Kidney capillary endothelial cell (primary cell): ENCODE results near the gene VEGFA.

ENCODE experiments used
- DNase-seq: peaks from one replicate; pipeline ENCODE4 v3.0.0-alpha.2; 2018; ENCODE audit warnings: low spot score

Gene VEGFA

DNA sequence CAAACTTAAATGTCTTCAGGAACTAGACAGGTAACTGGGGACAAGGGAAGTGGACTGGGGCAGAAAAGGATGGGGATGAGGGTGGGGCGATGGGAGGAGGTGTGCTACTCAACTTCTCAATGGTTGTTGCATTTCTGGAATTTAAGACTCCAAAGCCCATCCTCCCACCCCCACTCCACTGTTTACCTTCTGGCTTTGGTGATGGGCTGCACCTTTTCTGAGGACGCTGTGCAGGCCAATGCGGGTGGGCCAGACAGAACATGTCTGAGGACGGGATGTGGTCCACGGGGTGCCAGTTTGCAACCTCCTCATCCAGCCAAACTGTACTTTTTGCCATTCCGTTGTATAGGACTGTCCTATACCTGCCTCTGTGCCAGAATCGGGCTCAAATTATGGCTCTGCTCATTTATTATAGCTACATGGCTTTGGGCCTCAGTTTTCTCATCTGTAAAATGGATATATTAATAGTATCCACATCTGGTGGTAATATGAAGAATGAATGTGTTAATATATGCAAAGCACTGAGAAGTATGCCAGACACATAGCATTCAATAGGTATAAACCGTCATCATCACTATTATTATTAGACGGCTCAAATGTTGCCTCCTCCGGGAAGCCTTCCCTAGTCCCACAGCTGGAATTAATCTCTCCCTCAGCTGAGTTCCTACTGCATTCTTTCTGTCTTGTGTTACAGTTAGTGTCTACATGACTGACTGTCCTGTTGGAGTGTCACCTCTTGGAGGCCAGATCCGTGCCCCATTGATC is 31.0 kb upstream of the VEGFA start:
- DNase-seq: no peak

DNA sequence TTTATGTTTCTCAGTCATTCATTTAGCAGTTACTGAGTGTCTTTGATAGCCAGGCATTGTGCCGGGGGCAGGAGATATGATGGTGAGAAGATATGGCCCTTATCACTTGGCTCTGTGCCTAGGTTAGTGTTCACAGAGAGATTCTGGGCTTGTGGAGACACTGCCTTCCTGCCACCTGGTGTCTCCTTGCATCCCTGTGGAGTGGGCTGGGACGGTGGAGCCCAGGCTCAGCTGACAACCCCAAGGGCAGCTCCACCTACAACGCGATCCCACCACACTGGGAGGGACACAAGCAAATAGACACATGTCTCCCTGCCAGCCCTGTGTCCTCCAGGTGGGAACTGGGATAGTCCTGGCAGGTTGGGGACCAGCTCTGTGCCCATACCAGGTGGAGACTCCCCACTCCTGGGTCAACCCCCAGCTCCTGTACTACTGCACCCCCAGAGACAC is 30.3 kb upstream of the VEGFA start:
- DNase-seq: no peak

DNA sequence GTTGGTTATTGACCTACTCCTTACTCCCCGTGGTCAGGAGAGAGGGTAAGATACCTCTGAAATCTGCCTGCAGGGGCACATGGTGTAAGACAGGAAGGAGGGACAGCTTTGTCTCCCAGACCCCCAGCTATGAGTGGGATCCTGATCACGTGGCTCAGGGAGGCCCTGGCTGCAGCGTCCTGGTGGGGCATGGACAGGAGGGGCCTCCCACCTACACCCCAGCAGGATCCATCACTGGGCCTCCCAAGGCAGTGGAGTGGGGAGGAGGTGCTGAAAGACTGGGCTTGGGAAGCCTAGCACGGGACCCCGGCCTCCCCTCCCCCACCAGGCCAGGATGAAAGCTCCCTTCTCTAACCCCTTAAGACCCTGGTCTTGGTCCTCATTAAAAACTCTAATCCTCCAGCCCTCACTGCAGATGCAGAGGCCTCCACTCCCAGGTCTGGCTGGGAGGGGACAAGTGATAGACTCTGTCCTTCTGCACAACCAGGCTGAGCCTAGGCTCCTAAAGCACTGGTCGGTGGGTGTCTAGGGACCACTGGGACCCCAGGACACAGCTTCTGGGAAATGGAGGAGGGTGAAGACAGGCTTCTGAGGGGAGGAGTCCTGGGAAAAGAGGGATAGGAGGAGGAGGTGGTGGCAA is 29.6 kb upstream of the VEGFA start:
- no peak for DNase-seq

DNA sequence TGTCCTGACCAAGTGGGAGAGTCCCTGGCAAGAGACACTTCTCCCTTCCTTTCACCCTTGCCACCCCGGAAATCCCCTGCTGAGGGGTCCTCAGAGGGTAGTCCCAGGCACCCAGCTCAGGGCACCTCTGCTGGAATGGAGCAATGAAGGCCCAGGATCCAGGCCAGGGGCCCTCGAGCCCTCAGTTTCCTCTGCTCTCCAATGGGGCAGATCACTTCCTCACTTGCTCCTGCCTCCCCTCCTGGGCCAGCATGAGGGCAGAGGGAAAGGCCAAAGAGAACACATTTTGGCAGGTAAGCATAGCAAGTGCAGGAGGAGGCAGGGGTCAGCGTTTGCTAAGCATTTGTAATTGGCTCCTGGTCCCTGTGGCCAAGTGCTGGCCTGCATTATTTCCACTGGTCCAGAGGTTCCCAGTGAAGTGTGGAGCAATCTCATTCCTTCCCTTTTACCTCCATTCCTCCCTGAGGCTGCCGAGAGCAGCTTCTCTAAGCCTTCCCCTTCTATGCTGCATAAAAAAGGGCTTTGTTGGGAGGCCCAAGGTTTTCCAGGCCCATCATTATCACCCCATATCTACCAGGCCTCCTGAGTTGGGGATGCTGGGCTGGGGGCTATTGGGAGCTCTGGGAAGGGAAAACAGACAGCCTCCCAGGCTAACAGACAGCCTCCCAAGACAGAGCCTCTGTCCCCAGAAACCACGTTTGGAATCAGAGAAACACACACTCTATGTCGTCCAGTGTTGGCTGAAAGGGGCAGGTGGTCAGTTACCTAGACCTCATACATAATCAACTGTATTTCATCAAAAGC is 28.8 kb upstream of the VEGFA start:
- DNase-seq: no peak

DNA sequence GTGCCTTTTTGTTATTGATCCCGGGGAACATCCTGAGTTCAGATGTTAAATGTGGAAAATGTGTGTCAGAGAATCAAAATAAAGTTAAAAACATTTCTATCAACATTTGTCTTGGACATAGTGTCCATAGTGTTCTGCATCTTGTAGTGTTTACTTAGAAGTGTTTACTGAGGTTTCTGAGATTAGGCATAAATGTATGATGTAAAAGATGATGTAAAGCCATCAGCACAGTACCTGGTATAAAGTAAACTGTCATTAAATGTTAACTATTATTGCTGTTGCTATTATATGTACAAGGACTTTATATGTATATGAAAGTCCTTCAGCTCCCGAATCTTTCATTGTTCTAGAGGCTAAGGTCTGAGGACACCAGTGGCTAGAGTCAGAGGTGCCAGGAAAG is 28.2 kb upstream of the VEGFA start:
- no peak for DNase-seq

DNA sequence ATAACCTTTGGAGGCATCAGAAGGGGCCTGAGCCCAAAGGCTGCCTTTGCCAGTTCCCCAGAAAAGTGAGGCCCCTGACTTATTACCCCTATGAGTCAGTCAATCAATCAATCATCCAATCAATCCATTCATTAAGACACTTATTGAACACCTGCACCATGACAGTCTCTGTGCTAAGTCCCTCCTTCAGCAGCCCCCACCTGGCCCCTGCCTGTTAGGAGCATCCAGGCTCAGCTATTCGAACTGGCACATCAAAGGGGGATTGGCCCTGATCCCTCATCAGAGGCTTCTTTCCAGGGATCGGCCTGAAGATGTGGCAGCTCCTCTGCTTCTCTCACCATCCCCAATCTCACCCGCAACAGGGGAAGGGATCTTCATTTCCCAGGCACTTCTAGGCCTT is 27.7 kb upstream of the VEGFA start:
- DNase-seq: no peak

DNA sequence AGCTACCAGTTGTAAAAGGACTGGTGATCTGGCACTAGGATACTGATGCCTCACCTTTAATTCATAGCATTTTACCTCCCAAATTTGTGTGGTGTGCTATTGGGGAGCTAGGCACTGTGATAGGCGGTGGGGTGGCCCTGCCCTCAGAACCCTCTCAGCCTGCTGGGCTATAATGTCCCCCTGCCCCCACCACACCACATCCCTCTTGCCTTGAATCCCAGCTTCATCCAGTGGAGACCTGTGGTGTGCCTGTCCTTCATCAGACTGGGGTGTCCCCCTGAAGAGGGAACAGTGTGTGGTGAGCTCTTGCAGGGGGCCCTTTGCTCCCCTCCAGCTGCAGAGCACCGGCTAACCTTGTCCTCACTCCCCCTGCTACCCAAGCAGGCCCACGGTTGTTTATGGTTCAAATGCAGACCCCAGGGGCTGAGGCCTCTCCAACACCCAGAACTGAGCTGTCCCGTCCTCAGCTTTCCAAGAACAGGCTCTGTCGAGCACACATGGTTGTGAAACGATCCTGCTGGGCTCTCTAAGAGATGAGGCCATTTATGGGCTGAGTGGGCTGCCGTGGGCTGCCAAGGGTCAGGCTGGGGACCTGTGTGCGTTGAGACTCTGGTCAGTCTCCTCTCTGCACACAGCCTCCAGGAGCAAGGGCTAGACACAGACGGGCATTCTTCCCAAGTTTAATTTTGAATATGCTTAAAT is 26.9 kb upstream of the VEGFA start:
- no peak for DNase-seq

DNA sequence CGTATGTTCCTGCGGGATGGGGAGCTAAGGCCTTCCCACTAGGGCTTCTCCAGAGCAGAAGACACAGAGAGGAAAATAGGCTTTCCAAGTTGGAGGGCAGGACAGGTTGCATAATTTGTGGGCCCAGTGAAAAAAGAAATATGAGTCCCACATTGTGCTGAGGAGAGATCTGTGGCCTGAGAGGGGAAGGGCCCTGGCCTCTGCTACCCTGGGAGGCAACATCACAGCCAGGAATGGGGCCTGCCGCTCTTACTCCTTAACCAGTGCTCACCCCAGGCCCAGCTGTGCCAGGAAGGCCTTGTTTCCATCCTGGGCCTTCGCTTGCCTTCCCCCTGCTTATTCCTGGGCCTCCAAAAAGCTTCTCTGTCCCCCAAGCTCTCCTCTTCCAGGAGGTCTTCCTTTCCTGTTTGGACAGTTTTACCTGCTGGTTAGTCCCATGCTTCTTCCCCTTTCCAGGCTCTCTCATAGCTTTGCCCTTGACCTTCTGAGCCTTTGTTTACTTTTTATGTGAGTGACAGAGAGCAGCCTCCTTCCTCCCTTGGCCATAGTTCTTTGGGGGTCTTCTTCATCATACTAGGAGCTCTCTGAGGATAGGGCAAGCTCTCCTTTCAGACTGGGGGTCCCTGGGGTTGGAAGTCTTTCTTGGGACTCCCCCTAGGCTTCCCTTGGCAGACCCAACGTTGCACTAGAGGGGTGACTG is 26.2 kb upstream of the VEGFA start:
- DNase-seq: no peak

DNA sequence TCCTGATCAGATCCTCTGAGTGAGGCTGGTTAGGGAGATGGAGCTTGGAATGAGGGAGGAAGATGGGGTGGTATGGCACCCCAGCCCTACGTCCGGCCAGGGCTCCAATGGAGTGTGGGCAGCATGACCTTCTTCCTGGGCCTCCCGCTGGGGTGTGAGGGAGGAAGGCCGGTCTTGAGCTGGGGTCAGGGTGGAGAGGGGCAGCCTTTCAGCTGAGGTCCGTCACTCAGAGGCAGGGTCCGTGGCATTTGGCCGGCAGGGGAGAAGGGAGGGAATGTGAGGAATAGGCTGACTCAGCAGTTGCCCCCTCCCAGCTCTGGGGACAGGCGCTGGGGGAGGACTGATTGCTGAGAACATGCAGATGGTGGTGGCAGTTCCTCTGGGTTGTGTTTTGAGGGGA is 25.5 kb upstream of the VEGFA start:
- DNase-seq: no peak

DNA sequence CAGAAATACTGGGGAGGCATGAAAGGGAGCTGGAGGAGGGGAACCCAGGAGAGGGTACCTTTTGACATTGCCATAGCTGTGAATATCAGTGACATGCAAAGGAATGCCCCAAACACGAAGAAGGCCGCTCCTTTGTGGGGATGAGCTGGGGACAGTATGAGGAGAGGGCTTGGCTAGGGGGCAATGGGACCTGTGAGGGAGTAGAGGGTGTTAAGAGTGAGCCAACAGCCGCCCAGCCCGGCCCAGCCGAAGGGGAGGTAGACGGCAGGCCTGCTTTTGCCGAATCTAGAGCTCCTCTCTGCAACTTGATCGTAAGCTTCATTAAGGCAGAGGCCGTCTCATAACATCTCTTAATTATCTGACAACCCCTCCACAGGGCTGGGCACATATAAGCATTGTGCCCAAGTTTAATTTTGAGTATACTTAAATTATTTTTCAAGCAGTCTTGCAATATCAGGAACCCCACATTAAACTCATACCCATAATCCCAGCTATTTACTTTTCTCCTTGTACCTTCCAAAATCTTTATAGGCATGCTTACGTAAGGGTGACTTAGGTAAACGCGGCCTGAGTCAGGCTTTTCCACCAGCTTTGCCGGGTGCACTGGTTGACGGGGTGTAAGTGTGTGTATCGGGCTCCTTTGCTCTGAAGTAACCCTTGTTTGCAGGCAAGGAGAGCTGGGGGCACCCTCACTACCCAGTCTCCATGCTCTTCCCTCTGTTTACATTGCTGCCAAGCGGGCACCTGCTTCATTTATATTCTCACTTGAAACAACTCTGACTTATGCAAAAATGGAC is 24.9 kb upstream of the VEGFA start:
- DNase-seq: no peak

DNA sequence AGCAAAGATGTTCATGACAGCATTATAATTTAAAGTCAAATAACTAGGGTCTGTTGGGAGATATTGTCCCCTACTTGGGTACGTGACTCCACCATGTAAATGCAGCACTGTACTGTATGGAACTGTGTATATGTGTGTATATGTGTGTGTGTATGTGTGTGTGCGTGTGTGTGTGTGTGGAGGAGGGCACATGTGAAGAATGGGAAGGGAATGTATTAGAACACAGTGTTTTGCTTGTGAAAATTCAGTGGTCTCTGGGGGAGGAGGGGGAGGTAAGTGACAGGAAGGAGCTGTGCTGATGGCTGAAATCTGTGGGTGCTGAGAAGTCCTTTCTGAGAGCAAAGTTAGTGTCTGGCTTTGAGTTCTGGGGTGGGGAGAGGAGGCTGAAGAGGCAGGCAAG is 23.9 kb upstream of the VEGFA start:
- DNase-seq: no peak

DNA sequence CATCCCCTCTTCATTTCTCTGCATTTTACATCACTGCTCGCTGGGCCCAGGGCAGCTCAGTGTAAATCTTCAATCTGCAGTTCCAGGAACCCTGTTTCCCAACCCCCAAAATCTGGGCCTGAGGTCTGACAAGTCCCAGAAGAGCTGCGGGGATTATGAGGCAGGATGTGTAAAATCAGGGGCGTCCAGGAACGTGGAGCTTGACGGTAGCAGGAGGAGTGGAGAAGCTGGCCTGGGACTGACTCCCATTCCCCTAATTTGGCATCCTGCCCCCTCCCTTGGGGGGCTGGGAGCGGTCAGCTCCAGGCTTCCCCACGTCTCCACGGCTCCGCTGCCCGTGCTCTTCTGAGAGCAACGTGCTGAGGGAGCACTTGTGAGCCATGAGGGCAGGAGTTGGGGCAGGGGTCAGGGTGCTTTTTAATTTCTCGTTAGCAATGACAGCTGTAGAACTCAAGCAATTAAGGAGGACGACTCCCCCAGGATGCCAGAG is 23.4 kb upstream of the VEGFA start:
- no peak for DNase-seq

DNA sequence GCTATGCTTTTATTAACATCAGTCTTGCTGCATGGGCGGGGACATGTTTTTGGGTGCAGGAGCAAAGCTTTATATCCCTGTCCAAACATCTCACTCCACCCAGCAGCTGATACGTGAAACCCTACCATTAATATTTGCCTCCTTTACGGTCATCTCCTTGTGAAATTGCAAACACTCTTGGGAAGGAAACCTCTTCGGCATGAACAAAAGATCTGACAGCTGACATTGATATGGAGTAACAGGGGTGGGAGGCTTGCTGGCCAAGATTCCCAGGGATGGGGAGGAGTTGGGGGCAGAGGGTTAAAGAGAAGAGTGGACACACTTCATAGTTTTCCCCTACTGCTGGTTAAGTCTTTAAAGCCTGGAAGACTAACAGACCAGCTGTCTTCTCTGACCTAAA is 22.2 kb upstream of the VEGFA start:
- DNase-seq: no peak

DNA sequence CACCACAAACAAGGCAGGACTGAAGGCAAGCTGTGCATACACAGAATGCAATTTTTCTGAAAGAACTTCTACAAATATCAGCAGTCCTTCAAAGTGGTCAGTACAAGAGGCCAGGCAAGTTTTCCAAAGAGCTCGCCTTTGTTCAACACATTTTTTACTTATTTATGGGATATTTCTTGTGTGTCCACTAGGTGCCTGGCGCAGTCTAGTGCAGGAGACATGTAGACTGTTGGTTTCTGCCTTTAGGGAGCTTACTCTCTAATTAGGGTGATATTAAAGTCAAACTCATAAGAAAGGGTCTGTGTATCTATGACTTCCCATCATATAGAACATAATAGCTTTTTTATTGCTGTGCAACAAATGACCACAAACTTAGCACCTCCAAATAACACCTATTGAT is 21.2 kb upstream of the VEGFA start:
- DNase-seq: no peak

DNA sequence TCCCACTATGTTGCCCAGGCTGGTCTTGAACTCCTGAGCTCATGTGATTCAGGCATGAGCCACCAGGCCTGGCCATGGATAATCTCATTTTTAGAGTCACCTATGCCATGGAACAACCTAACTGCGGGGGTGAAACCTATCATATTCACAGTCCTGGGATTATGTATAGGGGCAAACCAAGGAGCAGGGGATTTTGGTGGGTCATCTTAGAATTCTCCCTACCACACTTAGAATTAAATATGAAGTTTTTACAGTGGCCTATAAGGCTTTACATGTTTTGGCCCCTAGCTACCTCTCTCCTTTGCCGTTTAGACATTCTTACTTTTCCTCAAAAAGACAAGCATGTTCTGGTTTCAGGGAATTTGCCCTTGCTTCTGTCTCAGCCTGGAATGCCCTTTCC is 20.6 kb upstream of the VEGFA start:
- DNase-seq: no peak

DNA sequence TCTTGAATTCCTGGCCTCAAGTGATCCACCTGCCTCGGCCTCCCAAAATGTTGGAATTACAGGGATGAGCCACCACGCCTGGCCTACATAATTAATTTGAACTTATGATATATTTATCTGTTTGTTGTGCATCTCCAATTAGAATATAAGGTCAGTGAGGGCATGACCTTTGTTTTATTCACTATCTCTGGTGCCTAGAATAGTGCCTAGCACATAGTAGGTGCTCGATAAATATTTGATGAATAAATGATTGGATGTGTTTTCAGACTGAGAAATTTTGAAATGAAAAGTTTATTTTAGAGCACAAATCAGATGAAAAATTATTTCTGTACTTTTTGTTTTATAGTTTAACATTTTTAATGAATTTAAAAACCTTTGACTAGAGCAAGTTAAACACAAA is 19.4 kb upstream of the VEGFA start:
- no peak for DNase-seq

DNA sequence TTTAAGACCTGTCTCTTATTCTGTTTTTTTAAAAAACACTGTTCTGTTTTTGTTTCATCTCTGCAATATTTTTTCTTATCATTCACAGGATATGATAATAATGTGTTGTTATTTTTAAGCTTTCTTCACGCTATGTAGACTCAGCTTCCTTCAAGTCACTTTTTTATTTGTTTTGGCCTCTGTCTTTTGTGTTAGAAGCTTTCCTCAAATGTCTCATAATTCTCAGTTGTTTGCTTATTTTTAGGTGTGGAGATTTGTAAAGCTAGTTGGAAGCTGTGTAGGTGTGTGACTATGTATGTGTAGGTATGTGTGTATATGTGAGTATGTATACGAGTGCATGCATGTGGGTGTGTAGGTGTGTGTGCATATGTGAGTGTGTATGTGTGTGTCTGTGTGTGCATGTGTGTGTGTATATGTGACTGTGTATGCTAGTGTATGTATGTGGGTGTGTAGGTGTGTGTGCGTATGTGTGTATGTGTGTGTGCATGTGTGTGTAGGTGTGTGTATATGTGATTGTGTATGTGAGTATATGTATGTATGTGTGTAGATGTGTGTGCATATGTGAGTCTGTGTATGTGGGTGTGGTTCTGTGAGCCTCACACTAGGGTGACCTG is 16.3 kb upstream of the VEGFA start:
- DNase-seq: no peak

DNA sequence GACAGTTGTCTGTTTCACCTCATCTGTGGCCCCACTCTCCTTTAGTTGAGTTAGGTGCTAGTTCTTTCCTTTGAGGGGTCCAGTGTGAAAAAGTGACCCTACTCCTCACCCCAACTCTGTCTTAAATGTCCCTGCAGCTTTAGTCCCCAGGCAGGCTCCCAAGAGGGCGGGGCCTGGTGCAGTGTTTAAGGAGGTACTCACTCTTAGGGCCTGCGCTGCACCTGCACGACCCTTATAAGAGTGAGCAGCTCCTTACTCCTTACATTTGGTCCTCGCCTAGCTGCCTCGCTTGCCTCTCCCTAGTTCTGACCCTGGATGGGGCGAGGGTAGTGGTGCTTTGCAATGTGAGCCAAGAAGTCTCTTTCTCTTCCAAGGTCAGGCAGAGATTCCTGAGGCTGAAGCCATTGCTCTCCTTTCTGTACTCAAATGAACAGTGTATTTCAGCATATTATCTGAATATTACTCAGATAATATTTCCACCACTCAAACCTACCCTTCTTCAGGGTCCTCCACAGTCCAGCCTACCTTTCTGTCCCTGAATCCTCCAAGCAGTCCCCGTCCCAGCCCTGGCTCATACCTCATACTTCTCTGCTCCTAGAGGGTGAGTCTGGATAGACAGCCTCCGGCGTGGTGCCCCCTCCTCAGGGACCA is 11.9 kb upstream of the VEGFA start:
- DNase-seq: no peak

DNA sequence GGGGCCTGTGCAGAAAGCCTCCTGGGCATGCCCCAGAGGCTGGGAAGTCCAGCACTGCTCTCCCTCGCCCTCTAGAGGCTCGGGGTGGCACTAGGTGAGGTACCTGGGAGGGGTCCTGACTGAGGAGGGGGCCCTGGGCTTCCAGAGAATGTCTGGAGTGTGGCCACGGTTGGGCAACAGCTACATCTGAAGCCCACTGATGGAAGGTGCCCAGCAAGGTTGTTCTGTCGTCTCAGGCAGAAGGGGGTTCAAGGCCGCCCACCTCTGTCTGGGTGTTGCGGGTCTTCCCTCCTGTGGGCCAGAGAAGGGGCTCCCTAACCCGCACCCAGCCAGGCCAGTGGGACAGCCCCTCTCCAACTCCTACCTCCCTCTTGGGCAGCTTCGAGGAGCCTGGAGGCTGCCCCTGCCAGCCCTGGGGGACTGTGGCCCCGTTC is 11.4 kb upstream of the VEGFA start:
- no peak for DNase-seq
